HG03558 (cell line): ENCODE results near the gene POLR1C.
"Not testable (repeated sequence)": the region's sequence is repeated elsewhere in the genome, so short reads cannot be mapped to it uniquely, and the experiment has no call there.

Experiments used
- ATAC-seq: cut with Tn5 transposase; IDR thresholded peaks from one replicate; pipeline ENCODE4 v1.9.1; 2021; ENCODE audit warnings: moderate number of reproducible peaks; ENCODE audit not compliant: unreplicated experiment; ENCODE audit errors: extremely low read depth

The POLR1C gene

DNA sequence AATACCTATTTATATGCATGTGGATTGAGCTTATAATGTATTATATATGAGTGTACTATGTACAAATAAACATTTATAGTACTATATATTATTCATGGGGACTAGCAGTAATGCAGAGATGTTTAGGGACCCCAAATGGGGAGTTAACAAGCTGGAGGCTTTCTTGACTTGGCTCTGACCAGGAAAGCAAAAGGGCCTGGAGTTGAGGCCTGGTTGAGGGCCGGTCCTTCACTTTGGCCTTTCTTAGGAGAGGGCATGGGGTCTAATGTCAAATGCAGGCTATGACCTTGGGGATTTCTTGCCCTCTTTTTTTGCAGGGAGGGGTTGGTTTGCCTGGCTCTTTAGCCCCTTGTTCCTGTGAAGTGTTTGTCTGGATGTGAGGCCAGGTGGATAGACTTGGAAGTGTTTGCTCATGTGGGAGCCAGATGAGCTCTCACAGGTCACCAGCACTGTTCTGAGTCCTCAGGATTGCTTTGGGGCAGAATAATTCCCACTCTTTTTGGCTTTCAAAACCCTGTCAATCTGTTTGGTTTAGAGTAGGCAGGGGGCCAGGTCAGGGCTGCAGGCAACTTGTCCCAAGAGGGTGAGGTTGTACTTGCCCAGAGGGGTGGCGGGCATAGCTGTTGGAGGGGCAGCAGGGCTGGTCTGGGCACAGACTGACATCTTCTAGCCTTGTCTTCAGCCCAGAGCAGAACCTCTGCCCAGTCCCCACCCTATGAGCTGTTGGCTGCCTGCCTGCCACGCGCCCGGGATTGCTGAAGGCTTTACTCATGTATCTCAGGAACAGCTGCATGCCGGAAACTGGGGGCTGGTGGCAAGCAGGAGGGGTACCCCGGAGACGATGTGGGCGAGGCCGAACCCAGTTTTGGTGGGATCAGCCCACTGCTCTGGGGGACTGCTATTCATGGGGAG lies 24.9 kb upstream of the POLR1C start:
- no peak for ATAC-seq

DNA sequence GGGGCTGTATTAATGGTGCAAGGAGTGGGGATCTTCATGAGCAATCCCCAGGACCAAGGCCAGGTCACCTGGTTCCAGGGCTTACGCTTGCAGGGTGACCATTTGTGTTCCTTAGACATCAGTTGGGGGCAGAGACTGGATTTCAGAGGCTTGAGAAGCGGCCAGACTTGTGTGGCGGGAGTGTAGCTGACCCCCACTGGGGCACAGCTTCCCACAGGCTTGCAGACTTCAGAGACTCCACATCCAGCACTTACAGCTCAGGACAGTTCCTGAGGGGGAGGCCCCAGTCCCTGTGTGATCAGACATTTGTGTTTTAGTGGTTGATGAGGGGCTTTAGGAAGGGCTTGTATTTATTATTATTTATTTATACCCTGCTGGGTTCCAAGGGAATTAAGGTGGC lies 24.2 kb upstream of the POLR1C start:
- no peak for ATAC-seq

DNA sequence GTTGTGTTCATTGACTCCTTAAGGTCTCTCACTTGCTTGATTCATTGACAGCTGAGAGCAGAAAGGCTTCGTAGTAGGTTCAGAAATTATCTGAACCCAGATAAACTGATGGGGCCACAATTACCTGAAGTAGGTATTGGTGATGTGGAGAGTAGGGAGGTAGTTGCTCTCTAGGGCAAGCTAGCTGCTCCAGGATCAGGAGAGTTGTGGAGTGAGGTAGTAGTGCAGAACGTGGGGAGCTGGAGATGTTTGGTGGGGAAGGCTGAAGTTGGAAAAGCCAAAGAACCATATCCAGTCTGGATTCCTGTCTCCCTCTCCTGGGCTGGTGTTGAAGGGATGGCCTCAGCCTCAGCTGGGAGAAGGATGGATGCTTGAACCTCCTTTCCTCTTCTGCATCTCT lies 23.7 kb upstream of the POLR1C start:
- ATAC-seq: no peak

DNA sequence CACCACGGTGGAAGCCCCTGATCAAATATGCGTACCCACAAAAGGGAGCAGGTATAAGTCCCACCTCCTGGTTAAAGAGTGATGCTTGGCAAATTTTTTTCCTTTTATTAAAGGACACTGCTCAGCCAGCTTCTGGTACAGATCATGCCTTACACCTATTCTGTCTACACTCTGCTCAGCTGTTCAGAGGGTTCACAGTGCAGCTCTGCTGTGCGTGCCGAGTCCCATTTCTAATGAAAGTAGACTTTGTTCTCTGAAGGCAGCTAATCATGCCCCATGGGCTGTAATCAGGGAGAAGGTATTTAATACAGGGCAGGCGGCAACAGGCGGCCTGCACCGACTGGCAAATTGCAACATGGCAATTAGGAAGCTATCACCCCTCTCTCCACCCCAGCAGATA lies 23.1 kb upstream of the POLR1C start:
- ATAC-seq: no peak

DNA sequence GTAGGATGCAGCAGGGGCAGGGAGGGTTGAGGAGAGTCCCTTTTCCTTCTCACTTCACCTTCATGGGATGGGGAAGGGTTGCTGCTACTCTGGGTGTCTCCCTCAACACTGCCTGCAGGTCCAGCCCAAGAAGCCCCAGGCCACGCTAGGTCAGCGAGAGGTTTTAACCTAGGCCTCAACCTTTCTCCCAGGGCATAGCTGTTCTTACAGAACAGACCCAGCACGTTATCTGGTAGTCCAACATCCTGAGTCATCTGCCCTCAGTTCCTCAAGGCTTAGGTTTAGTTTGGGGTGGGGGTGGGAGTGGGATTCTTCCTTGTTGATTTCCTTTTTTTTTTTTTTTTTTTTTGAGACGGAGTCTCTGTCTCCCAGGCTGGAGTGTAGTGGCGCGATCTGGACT lies 22.6 kb upstream of the POLR1C start:
- ATAC-seq: no peak

DNA sequence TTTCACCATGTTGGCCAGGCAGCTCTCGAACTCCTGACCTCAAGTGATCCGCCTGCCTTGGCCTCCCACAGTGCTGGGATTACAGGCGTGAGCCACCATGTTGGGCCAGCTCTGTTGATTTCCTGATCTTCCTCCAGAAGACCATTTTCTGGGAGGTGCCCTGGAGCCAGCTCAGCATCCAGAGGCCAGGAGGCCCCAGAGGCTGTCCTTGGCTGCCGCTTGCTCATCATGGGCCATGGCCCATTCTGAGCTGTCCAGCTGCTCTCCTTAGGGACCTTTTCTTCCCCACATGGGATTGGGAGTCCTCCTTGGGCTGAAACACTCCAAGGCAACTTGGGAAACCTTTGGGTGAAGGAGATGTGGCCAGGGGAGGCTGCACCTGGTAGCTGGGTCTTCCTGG lies 22.1 kb upstream of the POLR1C start:
- ATAC-seq: no peak

DNA sequence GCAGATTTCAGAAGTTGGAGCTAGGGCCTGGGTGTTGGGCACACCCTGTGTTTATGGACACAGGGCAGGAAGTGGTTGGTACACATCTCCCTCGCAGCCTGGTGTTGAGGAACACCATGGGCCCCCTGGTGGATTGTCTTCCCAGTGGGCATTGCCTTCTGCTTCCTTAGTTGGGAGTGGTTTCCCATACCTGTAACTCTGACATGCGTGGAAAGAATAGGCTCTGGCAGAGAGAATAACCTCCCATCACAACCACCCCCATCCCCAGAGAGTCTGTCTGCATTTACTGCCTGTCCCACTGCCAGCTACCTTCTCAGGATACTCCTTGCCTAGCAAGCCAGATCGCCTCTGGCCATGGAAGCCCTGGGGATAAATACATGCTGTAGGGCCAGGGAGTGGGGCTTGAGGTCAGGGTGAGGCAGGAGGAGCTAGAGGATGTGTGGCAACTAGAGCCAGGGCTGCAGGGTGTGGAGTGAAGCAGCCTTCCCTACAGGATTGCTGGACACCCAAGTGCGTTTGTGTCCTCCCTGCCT lies 21.4 kb upstream of the POLR1C start:
- ATAC-seq: no peak

DNA sequence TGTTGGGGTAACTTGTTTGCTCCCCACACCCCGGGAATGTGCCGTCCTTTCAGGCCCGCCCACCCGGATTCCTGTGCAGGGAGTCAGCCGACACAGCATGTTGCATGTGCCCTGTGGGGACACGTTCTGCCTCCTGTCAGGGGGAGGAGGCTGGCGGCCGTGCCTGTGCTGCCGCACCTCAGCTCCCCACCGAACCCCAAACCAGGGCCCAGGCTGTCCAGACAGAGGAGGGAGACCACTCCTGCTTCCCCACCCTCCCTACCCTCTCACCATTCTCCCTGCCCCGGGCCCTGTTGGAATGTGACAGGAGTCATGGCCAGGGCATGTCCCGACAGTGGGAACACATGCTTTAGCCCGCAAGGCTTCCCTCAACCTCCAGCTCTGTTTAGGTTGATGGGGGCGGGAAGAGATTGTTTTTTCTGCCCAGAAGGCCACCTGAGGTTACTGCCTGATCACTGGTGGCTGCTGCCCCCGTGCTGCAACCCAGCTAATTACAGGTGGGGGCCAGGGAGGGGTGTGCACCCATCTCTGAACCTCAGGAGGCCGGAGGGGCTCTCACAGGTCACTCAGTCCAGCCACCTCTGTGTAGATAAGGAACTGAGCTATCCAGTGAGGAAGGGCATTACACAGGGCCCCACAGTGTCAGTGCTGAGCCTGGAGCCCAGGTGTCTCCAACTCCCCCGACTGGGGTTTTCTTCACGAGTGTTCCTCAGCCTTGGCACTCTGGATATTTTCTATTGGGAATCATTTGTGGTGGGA lies 20.3 kb upstream of the POLR1C start:
- no peak for ATAC-seq

DNA sequence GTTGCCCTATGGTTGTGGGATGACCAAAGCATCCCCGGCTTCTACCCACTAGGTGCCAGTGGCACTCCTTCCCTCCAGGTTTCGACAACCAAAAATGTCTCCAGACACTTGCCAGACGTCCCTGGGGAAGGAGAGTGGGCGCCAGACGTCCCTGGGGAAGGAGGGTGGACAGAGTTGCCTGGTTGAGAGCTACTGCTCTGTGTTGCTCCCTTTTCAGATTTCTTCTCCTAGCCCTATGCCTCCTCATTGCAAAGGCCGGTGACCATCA lies 19.8 kb upstream of the POLR1C start:
- ATAC-seq: no peak

DNA sequence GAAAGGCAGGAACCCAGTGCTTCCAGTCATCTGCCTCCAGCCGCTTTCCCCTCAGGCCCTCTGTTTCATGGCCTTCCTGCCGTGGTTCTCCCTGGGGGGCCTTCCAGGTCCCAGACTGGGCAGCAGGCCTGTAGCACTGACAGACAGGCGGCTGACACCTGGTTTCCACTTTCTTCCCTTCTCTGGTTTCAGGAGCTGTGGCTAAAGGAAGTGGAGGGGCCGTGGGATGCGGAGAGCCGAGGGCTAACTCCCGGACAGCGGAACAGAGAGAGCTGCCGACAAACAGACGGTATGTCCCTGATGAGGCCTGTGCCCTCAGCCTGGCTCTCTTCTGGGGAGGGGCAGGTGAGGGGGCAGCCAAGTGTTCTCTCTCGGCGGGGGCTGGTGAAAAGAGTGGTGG lies 19.2 kb upstream of the POLR1C start:
- ATAC-seq: no peak

DNA sequence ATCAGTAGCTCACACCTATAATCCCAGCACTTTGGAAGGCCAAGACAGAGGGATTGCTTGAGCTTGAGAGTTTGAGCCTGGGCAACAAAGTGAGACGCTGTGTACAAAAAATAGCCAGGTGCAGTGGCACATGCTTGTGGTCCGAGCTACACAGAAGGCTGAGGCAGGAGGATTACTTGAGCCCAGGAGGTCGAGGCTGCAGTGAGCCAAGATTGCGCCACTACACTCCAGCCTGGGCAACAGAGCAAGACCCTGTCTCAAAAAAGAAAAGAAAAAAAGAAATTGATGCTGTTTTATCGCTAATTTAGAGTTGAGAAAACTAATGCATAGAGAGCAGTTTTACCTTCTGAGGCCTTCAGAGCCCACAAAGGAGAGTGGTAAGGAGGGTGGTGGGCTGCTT lies 18.6 kb upstream of the POLR1C start:
- ATAC-seq: not testable (repeated sequence)

DNA sequence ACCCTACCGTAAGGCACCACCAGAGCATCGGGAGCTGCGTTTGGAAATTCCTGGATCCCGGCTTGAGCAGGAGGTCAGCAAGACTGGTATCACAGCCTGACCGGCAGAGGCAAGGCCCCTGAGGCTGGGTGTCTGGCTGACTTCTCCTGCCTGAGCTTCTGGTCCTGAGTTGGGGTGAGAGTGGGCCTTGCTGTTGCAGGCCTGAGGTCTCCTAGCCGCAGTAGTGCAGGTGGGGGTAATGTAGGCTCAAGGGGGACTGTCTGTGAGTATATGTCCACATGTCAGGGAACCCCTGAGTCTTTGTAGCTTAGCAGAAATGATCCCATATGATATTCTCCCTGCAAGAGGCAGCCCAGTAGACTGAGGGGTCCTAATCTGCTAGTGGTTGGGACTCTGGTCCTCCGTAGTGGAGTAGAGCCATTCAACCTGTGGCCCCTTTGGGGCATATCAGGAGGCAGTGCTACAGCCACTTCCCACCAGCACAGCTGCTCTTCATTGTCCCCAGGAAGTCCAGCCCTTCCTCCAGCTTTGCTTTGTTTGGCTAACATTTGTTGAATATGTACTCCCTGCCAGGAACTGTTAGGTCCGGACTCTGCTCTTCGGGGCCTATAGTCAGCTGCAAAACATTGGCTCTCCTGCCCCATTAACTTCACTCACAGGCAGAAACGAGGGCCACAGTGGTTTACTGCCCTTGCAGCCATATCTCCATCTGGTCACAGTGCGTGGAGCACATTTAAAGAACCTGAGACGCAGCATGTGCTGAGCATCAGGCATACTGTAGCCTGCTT lies 17.7 kb upstream of the POLR1C start:
- ATAC-seq: no peak

DNA sequence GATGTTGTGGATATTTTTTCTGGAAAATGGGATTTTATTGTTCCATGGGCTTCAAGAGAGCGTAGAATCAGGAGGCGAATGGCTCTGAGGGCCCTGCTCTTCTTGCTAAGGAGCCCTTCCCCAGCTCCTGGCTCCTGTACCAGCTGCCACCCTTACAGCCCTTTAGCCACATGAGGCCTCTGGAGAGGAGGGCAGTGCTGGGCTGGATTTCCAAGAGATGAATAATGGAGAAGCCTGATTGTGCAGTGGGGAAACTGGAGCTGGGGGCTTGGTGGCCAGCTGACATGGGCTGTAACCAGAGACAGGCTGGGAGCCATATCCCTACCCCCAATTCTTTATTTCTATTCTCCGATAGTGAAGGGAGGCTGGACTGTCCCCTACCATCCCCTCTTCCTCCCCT lies 16.0 kb upstream of the POLR1C start:
- no peak for ATAC-seq

DNA sequence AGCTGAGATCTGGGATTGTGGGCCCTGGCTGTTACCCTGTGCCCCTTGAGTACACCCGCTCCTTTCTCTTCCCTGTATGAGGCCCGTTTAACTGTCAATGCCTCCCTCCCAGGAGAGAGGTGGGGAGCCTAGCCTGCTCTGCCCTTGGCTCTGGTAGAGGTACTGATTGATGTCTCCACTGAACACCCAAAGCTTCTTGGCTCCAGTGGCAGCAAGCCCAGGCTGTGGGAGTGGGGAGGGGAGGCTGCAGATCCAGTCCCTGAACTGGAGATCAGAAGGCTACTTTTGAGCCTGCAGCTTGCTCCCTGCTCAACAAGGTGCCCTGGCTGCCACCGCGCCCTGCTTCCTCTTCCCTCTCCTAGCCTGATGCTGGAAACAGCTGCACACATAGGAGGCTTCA lies 14.2 kb upstream of the POLR1C start:
- ATAC-seq: no peak

DNA sequence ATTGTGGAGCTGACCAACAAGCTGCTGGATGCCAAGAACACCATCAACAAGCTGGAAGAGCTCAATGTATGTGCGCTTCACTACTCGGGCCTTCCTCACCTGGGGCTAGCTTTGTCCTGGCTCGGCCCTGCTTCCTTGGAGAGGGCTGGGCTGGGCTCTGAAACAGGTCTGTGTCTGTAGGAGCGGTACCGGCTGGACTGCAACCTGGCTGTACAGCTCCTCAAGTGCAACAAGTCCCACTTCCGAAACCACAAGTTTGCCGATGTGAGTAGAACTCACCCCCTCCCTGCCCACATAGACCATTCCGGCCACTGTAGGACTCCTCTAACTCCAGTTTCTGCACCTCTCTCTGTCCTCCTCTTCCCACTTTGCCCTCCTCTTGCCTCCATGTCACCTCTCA lies 13.4 kb upstream of the POLR1C start:
- no peak for ATAC-seq

DNA sequence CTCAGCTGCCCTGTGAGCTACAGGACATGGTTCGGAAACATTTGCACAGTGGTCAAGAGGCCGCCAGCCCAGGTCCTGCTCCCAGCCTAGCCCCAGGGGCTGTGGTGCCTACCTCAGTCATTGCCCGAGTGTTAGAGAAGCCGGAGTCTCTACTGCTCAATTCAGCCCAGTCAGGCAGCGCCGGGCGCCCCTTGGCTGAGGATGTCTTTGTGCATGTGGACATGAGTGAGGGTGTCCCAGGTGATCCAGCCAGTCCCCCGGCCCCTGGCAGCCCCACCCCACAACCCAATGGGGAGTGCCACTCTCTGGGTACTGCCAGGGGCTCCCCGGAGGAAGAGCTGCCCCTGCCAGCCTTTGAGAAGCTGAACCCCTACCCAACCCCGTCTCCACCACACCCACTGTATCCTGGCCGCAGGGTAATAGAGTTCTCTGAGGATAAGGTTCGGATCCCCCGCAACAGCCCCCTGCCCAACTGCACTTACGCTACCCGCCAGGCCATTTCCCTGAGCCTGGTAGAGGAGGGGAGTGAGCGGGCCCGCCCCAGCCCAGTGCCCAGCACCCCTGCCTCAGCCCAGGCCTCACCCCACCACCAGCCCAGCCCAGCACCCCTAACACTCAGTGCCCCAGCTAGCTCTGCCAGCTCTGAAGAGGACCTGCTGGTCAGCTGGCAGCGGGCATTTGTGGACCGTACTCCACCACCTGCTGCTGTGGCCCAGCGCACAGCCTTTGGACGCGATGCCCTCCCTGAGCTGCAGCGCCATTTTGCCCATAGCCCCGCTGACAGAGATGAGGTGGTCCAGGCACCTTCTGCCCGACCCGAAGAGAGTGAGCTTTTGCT lies 11.9 kb upstream of the POLR1C start:
- ATAC-seq: no peak

DNA sequence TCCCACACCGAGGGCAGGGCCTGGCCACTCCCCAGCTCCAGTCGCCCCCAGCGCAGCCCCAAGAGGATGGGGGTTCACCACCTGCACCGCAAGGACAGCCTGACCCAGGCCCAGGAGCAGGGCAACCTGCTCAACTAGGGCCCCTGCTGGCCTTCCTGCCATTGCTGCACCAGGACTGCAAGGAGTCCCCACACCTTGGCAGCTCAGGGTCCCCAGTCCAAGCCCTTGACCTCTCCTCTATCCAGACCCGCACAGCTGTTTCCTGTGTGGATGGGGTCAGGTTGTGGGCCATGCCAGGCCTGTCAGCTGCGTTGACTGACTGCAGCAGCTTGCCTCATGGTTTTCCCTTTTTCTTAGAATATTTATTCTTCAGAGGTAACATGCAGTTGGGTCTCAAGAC lies 11.2 kb upstream of the POLR1C start:
- no peak for ATAC-seq

DNA sequence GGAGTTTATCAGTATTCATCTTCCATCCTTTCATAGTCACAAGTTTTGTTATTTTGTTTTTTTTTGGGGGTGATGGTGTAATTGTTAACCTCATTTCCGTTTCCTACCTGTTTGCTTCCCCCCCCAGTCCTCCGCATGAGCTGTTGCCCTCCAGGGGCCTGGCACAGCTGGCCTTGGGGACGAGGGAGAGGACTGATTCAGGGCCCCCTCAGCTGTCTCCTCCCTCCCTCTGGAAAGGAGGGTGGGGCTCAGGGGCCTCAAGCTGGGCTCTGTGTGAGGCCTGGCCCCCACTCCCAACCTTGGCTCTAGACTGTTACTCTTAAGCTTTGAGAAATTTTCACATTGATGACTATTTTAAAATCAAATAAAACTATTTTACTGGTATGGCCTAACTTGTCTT lies 10.7 kb upstream of the POLR1C start:
- ATAC-seq: no peak

DNA sequence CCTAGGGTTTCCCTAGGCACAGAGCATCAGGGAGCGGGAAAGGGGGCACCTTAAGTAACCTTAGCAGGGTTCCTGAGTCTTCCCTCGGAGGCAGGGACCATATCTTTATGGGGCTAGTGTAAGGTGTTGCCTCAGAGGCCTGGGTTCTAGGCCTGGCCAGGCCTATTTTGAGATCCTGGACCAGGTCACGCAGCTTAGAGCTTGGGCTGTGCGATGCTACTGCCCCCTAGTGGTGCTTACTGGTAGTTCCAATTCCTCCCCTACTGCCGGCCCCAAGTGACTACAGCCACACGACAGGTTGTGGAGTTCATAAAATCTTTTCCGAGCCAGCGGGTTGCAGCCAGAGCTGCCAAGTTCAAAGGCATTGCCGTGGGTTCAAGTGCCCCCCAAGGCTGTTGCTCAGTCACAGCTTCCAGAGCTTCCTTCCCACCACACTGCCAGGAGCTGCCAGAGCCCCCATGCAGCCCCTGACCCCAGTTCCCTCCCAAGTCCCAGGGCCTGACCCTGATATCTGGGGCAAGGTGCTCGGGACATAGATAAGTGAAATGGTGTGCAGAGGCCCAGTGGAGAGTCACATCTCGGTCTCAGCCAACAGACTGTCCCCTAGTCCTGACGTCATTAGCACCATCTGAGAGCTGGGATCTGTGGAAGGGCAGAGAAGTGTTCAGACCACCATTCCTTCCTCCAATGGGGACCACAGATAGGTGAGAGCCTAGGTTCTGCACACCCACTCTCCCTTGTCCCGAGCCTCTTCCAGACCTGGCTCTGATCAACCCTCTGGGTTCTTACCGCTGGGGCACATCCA lies 10.0 kb upstream of the POLR1C start:
- no peak for ATAC-seq
